Spleen (tissue), 7 donors: Measurements from ENCODE around the gene MYBPHL.

Experiments used
- CTCF ChIP-seq, 11 experiments: fragments of 200-600 bp in 7 of 11; fragments of 450-650 bp in 4 of 11; sonication (generic) in 4 of 11; IDR thresholded peaks in 8 of 11; conservative IDR thresholded peaks in 3 of 11; 1 replicate in 7 of 11; 2 replicates in 4 of 11; pipeline versions ENCODE4 v1.4.0 to v1.8.0; 2016 to 2021; ENCODE audit warnings: antibody characterized with exemption in 11 of 11, inconsistent platforms in 4 of 11, mild to moderate bottlenecking in 1 of 11
- POLR2A ChIP-seq, 3 donors: fragments of 450-650 bp; IDR thresholded peaks; one replicate each; pipeline ENCODE4 v1.5.1; 2017; ENCODE audit warnings: antibody characterized with exemption in 3 of 3, mild to moderate bottlenecking in 1 of 3
- POLR2AphosphoS5 ChIP-seq, 3 donors: sonication (generic); formaldehyde crosslinking; IDR thresholded peaks; one replicate each; pipeline ENCODE4 v1.5.1; 2017; ENCODE audit warnings: antibody characterized with exemption in 3 of 3
- donor health status: DM: no; HTN: no; CAD: no; lungs with moderate emphysema.
- donor health status: DM: no; HTN: no; CAD: no.
- donor health status: DM: no; HTN: no; CAD: no.

- TF ChIP-seq CTCF (IDR thresholded peaks at IDR 0.05 in 8 of 11, conservative IDR thresholded peaks at IDR 0.05 in 3 of 11) (no peak), POLR2AphosphoS5 (IDR thresholded peaks at IDR 0.05) (no peak), POLR2A (IDR thresholded peaks at IDR 0.05) (no peak)
These were observed 36.0 kb downstream of the MYBPHL start for GRCh38 chr1:109270623-109271317.
